Panc1 (cell line): Measurements from ENCODE around the gene ADIPOR1. TPM values are rescaled to one million over a fixed set of nuclear protein-coding genes. Genes with fewer than 3 reads are reported as not detected.

Experiments
- ATAC-seq: fragments of 200-7000 bp; cut with Tn5 transposase; 2 replicates; pipeline ENCODE4 v1.9.1; 2020; ENCODE audit warnings: mild to moderate bottlenecking, moderate library complexity
- BruUV-seq: library from RNA; stranded (reverse); fragments of 400-500 nt; replicated peaks from 2 replicates; lab custom pipeline; 2021; lab: Mats Ljungman, UMichigan
- CTCF ChIA-PET: fragments of 300-600 bp; sonication (Branson Sonifier 250); formaldehyde crosslinking; loops from one replicate; lab custom pipeline; 2022; ENCODE audit warnings: antibody characterized with exemption; lab: Charles Lee
- POLR2A ChIA-PET: fragments of 300-600 bp; sonication (Branson Sonifier 250); formaldehyde crosslinking; loops from one replicate; lab custom pipeline; 2022; ENCODE audit warnings: antibody characterized with exemption; lab: Charles Lee
- DNase-seq: peaks from one replicate; pipeline ENCODE4 v3.0.0-alpha.2; 2010; ENCODE audit warnings: low read depth, low spot score
- H3K27ac ChIP-seq: 2 replicates; pipeline ENCODE4 v1.5.1; 2011; ENCODE audit warnings: mild to moderate bottlenecking, low read length, inconsistent platforms
- H3K27me3 ChIP-seq: fragments of 200-500 bp; sonication (Bioruptor generic); 2 replicates; pipeline ENCODE4 v1.6.0; 2014; ENCODE audit warnings: low read length, inconsistent platforms; ENCODE audit not compliant: control insufficient read depth, insufficient read depth
- H3K36me3 ChIP-seq: fragments of 200-500 bp; sonication (Bioruptor generic); 2 replicates; pipeline ENCODE4 v1.5.1; 2014; ENCODE audit warnings: inconsistent platforms, mild to moderate bottlenecking, low read length, moderate library complexity; ENCODE audit not compliant: control insufficient read depth, insufficient read depth
- H3K4me1 ChIP-seq: 2 replicates; pipeline ENCODE4 v1.5.1; 2011; ENCODE audit warnings: inconsistent platforms, mild to moderate bottlenecking, low read length, moderate library complexity; ENCODE audit not compliant: control insufficient read depth, insufficient read depth
- H3K4me3 ChIP-seq, 2 experiments: 2 replicates each; pipeline ENCODE4 v1.5.1; 2011 to 2012; ENCODE audit warnings: low read depth in 2 of 2, low read length in 2 of 2, mild to moderate bottlenecking in 2 of 2, inconsistent platforms in 1 of 2, moderate library complexity in 1 of 2
- H3K9me3 ChIP-seq: fragments of 200-500 bp; sonication (Bioruptor generic); 2 replicates; pipeline ENCODE4 v1.5.1; 2014; ENCODE audit warnings: low read depth, mild to moderate bottlenecking, inconsistent platforms, low read length, moderate library complexity; ENCODE audit not compliant: control insufficient read depth, insufficient read depth
- CTCF ChIP-seq: fragments of 450-650 bp; IDR thresholded peaks from 2 replicates; pipeline ENCODE4 v1.5.1; 2017; ENCODE audit warnings: mild to moderate bottlenecking
- POLR2AphosphoS5 ChIP-seq: IDR thresholded peaks from 2 replicates; pipeline ENCODE4 v1.6.1; 2012; ENCODE audit warnings: mild to moderate bottlenecking, low read depth, low read length, moderate library complexity
- REST ChIP-seq, 2 experiments: IDR thresholded peaks; 2 replicates each; pipeline ENCODE4 v1.6.1; 2011 to 2012; ENCODE audit warnings: low read depth in 2 of 2, control low read depth in 1 of 2, low read length in 1 of 2, mild to moderate bottlenecking in 1 of 2, moderate library complexity in 1 of 2; ENCODE audit not compliant: insufficient read depth in 1 of 2
- SIN3A ChIP-seq: IDR thresholded peaks from 2 replicates; pipeline ENCODE4 v1.6.1; 2012; ENCODE audit warnings: low read depth, mild to moderate bottlenecking, low read length, moderate library complexity, borderline replicate concordance; ENCODE audit not compliant: insufficient read depth
- TCF7L2 ChIP-seq: IDR thresholded peaks from 2 replicates; pipeline ENCODE4 v1.6.1; 2011; ENCODE audit warnings: mild to moderate bottlenecking, low read depth, low read length, inconsistent platforms
- in situ Hi-C: cut with HindIII; loops from 2 replicates; pipeline ENCODE4 v1.10.0; 2016; ENCODE audit warnings: low sequenced_read_pairs, low pct_unique_long_range_greater_than_20kb
- intact Hi-C: fragments of 100-400 bp; cut with micrococcal nuclease; formaldehyde crosslinking; loops from one replicate; pipeline ENCODE4 v1.10.0; 2022; ENCODE audit not compliant: unreplicated experiment
- total RNA-seq: library from RNA; stranded (reverse); gene quantifications from one replicate; pipeline ENCODE4 v1.2.1, GENCODE V29; 2021; ENCODE audit not compliant: unreplicated experiment

Gene ADIPOR1
- total RNA-seq, 1 experiment from 2014 or later = 78.2 TPM

GRCh38 chr1:202964791-202965410 is 6.8 kb upstream of the ADIPOR1 start:
- H3K27me3 ChIP-seq = no peaks in the 10 kb centered on the region
- no TSS peak for BruUV-seq
- ChIA-PET POLR2A (no interaction called here), CTCF (no interaction called here)
- H3K27ac ChIP-seq = no peak overlapping the region
- H3K36me3 ChIP-seq = no peaks in the 10 kb centered on the region; the same call in 1 of the 2 replicates
- no peak overlapping the region for H3K4me3 ChIP-seq
- H3K4me1 ChIP-seq = 0 out of 2 replicates have a peak, but pooled peaks cover 9% of the 10 kb centered on the region
- in situ Hi-C loops (no loop called here), intact Hi-C loops (no loop called here)
- H3K9me3 ChIP-seq = no peaks in the 10 kb centered on the region
- TF ChIP-seq SIN3A (no peak), TCF7L2 (no peak), REST (IDR thresholded peaks at IDR 0.05; ENCODE audit: insufficient read depth in 1 of 2, low read depth in 2 of 2, low read length in 1 of 2) (no peak), POLR2AphosphoS5 (no peak)
- no peak for DNase-seq
- no peak for ATAC-seq

GRCh38 chr1:202961220-202961880 is 3.2 kb upstream of the ADIPOR1 start:
- intact Hi-C loops = no loop called here
- Histone ChIP-seq H3K4me1 (peaks cover 22% of the 10 kb centered on the region), H3K9me3 (no peaks in the 10 kb centered on the region), H3K27ac (no peak overlapping the region), H3K27me3 (no peaks in the 10 kb centered on the region), H3K4me3 (no peak overlapping the region), H3K36me3 (no peaks in the 10 kb centered on the region; the same call in none of the 2 replicates)
- CTCF ChIA-PET = no interaction called here
- DNase-seq = no peak
- no TSS peak for BruUV-seq
- POLR2A ChIA-PET = interaction anchor here (0.7 kb wide), 1 partner anchor 405 kb away, joined by 3 read pairs; no protein-coding TSS in a partner anchor
- in situ Hi-C loops = no loop called here
- ATAC-seq = no peak
- TF ChIP-seq POLR2AphosphoS5 (no peak), CTCF (no peak), REST (IDR thresholded peaks at IDR 0.05; ENCODE audit: insufficient read depth in 1 of 2, low read depth in 2 of 2, low read length in 1 of 2) (no peak), SIN3A (no peak), TCF7L2 (no peak)
